Coronary artery (tissue), 2 donors: ENCODE results near the gene KIFC3.

Source experiments
- DNase-seq: peaks from one replicate; pipeline ENCODE4 v3.0.0-alpha.2; 2017; ENCODE audit warnings: low spot score
- H3K27ac ChIP-seq, 2 donors: fragments of 200-600 bp; sonication (generic); one replicate each; pipeline ENCODE4 v1.5.1; 2016 to 2019
- H3K4me3 ChIP-seq: fragments of 200-600 bp; sonication (generic); 2 replicates; pipeline ENCODE4 v1.5.1; 2016; ENCODE audit warnings: mild to moderate bottlenecking, moderate library complexity
- CTCF ChIP-seq: fragments of 200-600 bp; sonication (generic); IDR thresholded peaks from one replicate; pipeline ENCODE4 v1.5.1; 2019; ENCODE audit warnings: antibody characterized with exemption

The KIFC3 gene

GRCh38 chr16:57725976-57726375, 76.3 kb downstream of the KIFC3 start:
- H3K27ac ChIP-seq, result no peak overlapping the region
- H3K4me3 ChIP-seq, result no peak overlapping the region
- no peak for DNase-seq
- TF ChIP-seq CTCF, result no peak

- Histone ChIP-seq H3K27ac (no peak overlapping the region), H3K4me3 (no peak overlapping the region)
- no peak for DNase-seq
- TF ChIP-seq CTCF, result no peak
Observed at GRCh38 chr16:57725554-57725953, 76.7 kb downstream of the KIFC3 start.

GRCh38 chr16:57725151-57725550, 77.1 kb downstream of the KIFC3 start:
- Histone ChIP-seq H3K27ac (no peak overlapping the region), H3K4me3 (no peak overlapping the region)
- DNase-seq, result no peak
- TF ChIP-seq CTCF, result no peak

- Histone ChIP-seq H3K27ac (no peak overlapping the region), H3K4me3 (no peak overlapping the region)
- no peak for TF ChIP-seq CTCF
- DNase-seq, result no peak
Observed at GRCh38 chr16:57724531-57724930, 77.8 kb downstream of the KIFC3 start.

GRCh38 chr16:57723170-57723569, 79.1 kb downstream of the KIFC3 start:
- Histone ChIP-seq H3K27ac (no peak overlapping the region), H3K4me3 (no peak overlapping the region)
- no peak for TF ChIP-seq CTCF
- no peak for DNase-seq

- no peak for TF ChIP-seq CTCF
- DNase-seq, result no peak
- H3K4me3 ChIP-seq, result no peak overlapping the region
- no peak overlapping the region for H3K27ac ChIP-seq
Observed at GRCh38 chr16:57722651-57723050, 79.6 kb downstream of the KIFC3 start.

GRCh38 chr16:57722210-57722499, 80.1 kb downstream of the KIFC3 start:
- H3K27ac ChIP-seq, result no peak overlapping the region
- TF ChIP-seq CTCF, result no peak
- no peak overlapping the region for H3K4me3 ChIP-seq
- no peak for DNase-seq
